IPS-11a (cell line): Measurements from ENCODE around the gene TYW3.
A peak's percentile ranks its signal among the peaks of the same experiment; 100 is the strongest.

Experiments
- H3K4me3 ChIP-seq: one replicate; pipeline ENCODE4 v1.5.1; 2013; ENCODE audit warnings: low read depth, low read length, control low read depth

TYW3 gene, protein sequence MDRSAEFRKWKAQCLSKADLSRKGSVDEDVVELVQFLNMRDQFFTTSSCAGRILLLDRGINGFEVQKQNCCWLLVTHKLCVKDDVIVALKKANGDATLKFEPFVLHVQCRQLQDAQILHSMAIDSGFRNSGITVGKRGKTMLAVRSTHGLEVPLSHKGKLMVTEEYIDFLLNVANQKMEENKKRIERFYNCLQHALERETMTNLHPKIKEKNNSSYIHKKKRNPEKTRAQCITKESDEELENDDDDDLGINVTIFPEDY

DNA sequence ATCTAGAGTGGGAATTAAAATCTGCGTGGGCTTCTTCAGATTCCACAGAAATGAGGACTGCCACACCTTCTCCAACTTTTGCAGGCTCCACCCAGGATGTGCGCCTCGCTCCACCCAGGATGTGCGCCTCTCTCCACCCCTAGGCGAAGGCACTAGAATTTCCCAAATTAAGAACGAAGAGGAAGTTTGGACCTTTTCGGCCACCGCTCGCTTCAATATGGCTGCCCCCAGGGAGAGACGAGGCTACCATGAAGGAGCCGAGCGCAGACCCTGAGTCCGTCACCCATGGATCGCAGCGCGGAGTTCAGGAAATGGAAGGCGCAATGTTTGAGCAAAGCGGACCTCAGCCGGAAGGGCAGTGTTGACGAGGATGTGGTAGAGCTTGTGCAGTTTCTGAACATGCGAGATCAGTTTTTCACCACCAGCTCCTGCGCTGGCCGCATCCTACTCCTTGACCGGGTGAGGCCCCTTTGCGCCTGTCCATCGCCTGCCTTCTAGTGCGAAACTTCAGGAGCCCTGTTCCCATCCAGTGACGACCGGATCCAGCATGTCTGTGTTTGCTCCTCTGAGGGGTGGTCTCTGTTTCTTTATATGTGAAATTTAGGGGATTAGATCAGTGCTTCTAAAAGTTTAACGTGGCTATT lies at the start of gene TYW3, which contains the start of gene CRYZ:
TYW3 (plus strand) TSS at position 193 of the 644 bp plus-strand sequence; CDS start at position 286, 93 bp downstream.
CRYZ (minus strand) TSS at position 91 of the 644 bp plus-strand sequence. CDS start 8,229 bp downstream, outside the sequence.
- H3K4me3 ChIP-seq = peak within 1 kb of the TSS; percentile 73

DNA sequence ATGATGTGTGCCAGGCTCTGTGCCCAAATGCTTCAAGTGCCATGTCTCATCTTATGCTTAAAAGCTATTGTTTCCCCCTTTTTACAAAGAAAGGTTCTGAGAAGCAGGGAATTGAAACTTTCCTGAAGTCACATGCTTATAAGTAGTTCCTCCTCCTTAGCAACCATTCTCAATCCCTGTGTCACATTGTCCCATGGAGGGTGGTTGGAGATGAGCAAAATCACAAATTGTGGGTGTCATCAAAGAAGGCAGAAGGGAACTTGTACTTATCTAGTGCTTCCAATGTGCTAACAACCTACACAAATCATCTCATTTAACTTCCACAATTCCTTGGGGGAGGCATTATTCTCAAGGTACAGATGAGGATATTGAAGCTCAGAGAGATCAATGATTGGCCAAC lies 49.3 kb upstream of the TYW3 start:
- no peak overlapping the region for H3K4me3 ChIP-seq

DNA sequence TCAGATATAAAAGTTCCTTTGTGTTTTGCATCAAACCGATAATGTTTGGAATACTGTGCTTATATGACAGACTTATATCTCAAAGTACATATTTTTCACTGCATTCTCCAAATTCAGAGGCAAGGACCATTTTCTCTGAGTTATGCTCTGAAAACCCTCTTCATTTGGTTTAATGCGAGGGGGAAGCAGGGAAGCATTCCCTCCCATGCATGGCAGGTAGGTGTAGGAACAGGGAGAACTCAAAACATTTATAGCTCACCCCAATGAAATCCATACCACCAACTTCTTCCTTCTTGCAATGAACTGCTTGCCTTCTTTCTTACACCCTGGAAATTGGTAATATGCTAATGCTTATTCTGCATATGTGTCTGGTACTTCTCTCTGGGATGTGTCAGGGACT lies 48.7 kb upstream of the TYW3 start:
- H3K4me3 ChIP-seq = no peak overlapping the region

DNA sequence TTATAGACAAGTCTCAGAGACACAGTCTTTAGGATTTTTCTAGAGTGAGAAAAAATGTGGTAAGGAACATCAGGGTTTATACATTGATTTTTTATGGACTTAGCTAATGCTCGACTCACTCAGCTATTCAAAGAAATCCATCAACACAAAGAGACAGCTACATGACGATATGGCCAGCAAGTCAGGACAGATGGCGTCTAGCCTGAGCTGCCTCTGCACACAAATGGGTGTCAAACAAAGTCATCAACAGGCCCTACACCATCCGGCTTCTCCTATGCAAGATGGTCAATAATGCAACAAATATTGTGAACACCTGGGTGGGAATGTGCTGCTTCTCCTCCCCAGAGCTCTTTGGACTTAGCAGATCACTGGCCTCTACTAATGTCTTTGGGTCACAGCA lies 46.0 kb upstream of the TYW3 start:
- H3K4me3 ChIP-seq = no peak overlapping the region

DNA sequence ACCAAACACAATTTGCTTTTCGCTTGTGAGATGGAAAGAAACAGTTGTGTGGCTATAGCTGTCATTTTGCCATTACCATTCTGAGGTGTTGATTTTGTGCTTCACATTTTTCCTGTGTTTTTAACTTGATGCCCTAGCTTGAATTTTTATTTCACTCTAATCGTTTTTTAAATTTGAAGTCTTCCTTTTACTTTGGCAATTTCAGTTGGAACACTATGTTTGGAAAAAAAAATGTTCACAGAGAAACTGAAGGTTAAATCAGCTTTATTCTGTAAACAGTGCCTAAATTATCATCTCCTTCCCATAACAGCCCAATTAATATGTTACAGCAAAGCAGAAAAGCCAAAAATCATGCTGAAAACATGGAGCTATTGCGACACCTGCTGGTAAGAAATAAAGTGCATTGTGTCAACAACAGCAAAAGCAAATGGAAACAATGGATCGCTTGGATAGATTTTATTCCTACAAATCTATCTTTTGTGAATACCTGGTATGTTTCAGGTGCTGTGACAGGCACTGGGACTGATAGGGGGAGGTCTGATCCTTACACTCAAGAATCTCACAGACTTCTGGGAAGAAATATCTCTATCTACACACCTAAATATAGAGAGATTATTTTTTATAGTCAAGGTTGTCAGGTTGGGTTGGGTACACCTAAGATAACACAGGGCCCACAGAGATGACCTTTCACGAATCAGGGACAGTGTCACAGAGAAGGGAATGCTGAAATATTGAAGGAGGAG lies 43.2 kb upstream of the TYW3 start:
- H3K4me3 ChIP-seq = no peak overlapping the region

DNA sequence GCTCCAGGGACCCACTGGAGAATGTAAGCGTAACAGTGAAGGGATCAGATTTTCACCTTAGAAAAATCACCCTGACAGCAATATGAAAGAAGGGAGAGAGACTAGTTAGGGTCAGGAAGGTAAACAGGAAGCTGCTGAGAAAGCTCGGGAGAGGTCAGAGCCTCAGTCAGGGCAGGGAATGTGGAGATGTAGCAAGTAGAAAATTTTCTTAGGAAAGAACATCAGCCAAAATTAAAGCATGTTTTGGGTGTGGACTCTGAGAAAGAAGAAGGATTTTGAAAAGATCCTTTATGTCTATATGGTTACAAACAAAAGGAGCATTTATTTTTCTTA lies 42.6 kb upstream of the TYW3 start:
- no peak overlapping the region for H3K4me3 ChIP-seq

DNA sequence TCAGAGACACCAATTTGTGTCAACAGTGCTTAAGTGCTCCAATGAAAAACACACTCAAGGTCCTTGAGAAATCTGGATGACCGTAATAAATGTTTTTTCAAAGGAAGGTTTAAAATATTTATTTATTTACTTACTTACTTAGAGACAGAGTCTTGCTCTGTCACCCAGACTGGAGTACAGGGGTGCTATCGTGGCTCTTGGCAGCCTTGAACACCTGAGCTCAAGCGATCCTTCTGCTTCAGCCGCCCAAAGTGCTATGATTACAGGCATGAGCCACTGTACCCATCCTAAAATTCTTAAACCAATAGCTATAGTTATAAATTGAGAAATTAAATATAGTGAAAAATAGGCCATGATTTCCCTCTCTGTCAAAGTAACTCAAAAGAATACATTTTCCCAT lies 42.0 kb upstream of the TYW3 start:
- no peak overlapping the region for H3K4me3 ChIP-seq

DNA sequence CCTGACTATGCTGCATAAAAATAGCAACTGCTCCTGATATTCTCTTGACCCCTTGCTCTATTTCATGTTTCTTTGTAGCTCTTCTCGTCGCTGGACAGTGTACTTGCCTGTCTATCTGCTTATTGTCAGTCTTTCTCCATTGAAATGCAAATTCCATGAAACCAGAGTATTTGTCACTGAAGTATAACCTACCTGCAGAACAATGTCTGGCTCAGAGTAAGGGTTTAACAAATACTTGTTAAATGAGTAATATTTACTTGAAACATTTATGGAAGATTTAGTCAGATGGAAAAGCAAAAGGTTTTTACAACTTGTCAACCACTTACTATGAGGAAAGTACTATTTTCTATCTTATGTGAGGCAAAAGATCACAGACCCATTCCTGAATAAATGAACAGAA lies 39.5 kb upstream of the TYW3 start:
- no peak overlapping the region for H3K4me3 ChIP-seq

DNA sequence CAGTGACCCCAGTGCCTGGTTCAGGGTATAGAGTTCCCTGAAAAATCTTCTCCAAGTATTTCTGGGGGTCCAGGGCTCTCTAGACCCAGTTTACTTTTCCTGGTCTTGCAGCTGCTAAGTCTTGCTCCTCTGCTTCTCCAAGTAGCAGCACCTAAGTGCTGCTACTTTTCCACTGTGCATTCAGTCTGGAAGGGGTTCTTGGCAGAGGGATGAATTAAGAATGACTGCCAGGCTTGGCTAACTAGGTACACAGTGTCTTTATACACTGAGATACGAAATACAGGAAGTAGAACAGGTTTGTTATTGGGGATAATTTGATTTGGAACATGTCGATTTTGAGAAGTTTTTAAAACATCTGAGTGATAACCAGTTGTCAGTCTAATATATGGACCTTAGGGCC lies 35.1 kb upstream of the TYW3 start:
- no peak overlapping the region for H3K4me3 ChIP-seq

DNA sequence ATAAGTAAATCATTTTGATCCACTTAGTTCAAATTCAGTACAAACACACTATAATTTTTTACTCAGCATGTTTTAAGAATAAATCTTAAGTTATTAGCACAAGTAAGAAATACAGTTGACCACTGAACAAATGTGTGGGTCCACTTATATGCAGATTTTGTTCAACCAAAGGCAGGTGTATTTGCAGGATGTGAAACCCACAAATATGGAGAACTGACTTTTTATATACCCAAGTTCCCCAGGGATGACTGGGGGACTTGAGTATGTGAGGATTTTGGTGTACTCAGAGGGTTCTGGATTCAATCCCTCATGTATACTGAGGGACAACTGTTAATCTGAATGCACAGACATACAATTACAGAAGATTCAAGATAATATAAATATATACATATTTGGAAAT lies 33.6 kb upstream of the TYW3 start:
- no peak overlapping the region for H3K4me3 ChIP-seq

DNA sequence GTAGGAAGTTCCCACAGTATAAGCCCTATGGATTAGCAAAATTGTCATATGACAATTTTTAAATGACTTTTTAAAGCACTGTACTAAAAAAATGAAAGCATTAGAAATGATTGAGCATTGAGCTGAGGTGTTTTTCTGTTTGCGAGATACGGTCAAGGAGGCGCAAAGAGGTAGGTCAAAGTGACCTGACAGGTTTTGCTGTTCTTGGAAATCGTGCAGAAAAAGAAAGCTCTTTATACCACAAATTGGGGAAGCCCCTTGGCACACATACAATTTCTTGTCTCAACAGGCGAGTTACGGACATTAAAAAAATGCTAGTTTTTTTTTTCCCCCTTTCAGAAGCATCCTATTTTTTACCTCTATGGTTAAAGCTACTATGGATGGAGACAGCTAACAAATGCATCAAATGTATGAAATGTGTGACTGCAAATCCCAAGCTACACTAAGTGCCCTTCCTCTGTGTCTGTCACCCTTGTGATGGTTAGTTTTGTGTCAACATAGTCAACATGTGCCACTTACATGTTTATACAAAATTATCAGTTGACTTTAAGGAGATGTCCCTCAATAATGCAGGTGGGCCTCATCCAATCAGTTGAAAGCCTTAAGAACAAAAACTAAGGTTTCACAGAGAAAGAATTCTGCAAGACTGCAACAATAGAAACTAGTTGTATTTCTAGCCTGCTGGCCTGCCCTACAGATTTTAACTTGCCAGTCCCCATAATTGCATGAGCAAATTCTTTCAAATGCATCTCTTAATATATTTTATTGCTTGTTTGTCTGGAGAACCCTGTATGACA lies 29.4 kb upstream of the TYW3 start:
- H3K4me3 ChIP-seq = no peak overlapping the region

DNA sequence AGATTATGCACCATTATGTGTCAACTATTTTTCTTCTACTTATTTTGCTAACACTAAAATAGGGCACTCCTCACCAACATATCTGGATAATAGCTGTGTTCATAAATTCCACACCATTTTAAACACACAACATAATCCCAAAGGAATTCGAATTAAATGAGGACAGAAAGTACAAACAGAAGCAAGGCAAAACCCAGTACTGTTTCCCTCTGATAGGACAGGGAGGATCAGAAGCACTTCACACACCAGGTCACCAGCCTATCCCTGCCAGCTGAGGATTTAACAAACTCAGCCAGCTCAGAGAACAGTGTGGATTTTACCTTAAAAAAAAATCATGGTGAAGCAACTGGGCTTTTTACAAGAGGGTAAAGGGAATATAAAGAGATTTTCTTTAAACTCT lies 20.1 kb upstream of the TYW3 start:
- H3K4me3 ChIP-seq = no peak overlapping the region

DNA sequence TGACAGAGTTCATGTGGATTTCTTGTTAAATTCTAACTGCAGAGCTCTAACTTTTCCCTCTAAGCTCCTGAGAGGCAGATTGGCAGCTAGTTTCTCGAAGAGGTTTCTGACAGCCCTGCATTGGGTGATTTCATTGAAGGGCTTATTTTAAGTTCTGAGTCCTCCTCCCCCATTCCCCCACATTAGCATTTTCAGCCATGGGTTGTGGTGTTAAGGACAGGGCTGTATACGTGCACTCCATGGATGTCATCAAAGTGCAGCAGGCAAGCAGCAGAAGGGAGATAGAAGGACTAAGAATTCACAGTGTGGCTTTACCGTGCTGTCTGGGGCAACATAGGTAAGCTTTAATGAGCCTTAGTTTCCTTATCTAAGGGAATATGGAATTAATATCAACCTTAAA lies 19.1 kb upstream of the TYW3 start:
- H3K4me3 ChIP-seq = no peak overlapping the region

DNA sequence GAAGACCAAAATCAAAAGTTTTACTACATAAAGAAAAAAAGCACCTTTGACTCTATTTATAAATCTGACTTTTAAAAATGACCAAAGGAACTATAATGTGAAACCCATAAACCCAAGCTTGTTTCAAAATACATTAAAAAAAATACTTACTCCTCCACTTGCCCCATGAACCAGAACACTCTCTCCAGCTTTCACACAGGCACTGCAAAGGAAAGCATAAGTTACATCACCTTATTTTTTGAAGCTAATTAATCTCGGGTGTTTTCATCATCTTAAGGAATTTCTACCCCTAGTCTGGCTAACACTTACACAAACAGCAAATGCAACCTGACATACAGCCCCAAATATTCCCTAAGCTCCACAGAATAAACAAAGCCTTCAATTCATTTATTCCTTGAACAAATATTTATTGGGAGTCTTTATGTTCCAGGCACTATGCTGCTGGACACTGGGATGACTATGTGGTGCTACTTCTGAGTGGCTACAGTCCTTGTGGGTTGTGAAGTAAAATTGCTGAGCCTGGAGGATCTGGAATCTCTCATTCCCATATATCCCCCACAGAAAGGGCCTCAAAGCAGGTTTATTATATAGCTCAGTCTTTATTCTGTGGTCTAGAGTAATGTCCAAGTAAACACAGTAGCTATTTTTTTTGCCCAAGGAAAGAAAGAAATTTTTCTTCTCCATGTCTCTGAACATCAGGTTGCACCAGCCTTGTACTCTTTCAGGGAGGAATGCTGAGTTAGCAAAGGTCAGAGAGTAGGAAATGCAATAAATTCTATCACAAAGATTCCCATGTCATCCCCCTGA lies 18.3 kb upstream of the TYW3 start:
- H3K4me3 ChIP-seq = no peak overlapping the region

DNA sequence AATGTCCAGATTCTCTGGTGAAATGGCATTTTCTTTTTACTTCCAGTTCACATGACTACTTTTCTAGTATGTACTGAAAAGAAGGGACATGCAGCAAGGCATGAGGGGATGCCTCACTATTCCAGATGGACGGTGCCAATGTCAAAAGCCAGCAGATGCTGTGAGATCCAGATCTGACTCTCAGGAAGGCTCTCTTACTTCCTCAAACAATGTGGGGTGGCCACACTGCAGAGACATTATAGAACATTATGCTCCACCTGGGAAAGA lies 17.8 kb upstream of the TYW3 start:
- H3K4me3 ChIP-seq = no peak overlapping the region

DNA sequence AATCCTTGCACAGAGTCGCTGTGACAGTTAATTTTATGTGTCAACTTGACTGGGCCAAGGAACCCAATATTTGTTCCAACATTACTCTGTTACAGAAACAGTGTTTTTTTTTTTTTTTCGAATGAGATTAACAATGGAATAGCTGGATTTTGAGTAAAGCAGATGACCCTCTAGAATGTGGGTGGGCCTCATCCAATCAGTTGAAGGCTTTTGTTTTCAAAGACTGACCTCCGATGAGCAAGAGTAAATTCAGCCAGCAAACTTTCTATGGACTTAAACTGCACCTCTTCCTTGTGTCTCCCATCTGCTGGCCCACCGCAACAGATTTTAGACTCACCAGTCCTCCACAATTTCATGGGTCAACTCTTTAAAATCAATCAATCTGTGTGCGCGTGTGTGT lies 17.1 kb upstream of the TYW3 start:
- H3K4me3 ChIP-seq = no peak overlapping the region

DNA sequence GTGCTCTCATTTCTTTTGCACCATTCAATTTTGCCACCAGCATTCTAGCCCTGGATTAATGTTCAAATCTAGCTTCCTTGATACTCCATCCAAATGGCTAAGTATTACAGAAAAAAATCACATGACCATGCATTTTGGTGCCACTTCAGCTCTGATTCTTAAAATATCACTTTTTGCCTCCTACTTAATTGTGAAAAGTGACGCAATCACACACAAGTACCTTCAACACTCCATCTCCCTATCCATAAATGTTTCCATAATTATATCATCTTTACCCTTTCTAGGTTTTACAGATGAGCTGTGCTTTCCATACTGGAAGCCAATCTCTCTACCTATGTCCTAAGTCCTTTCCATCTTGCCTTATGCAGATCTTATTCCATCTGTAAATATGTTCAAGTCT lies 16.1 kb upstream of the TYW3 start:
- no peak overlapping the region for H3K4me3 ChIP-seq

DNA sequence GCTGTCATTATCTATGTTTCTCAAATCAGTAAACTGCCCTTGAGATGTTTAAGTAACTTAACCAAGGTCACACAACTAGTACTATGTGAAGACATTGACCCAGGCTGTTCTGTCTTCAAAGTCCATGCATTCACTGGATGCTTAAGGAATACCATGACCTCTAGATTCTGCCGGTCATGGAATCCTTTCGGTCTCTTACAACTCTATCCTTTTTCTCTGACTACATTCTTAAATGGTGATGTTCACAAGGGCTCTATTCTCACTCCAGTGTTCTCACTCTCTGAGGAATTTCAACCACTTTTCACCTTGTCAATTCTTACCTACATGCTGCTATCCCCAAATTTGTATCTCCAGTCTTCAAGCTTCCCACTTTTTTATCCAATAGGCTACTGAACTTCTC lies 15.3 kb upstream of the TYW3 start:
- no peak overlapping the region for H3K4me3 ChIP-seq

DNA sequence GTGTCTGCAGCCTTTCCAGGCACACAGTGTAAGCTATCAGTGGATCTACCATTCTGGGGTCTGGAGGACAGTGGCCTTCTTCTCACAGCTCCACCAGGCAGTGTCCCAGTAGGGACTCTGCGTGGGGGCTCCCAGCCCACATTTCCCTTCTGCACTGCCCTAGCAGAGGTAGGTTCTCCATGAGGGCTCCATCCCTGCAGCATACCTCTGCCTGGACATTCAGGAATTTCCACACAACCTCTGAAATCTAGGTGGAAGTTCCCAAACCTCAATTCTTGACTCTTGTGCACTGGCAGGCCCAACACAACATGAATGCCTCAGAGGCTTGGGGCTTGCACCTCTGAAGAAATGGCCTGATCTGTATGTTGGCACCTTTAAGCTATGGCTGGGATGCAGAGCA lies 6.9 kb upstream of the TYW3 start:
- H3K4me3 ChIP-seq = no peak overlapping the region

DNA sequence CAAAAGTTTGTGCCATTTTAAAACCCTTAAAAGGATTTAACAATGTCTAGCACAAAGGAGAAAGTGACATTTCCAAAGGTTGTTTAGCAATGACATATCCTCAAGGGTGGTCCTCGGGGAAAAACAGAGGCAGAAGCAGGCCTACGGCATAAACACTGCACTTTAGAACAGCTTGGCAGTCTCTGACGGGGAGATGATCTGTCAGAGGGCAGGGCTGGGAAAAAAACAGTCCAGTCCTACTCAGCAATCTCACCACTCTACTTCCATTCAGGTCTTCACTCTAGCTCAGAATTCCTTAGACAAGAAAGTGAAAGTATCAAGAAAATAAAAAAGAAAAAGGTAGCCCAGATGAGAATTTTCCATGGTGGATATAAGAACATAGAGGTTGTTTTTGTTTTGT lies 4.2 kb upstream of the TYW3 start:
- no peak overlapping the region for H3K4me3 ChIP-seq
